OCI-LY7 (cell line): Measurements from ENCODE around the gene P4HA3. TPM values are rescaled to one million over a fixed set of nuclear protein-coding genes. Genes with fewer than 3 reads are reported as not detected.

Source experiments
- BruUV-seq: library from RNA; stranded (reverse); fragments of 400-500 nt; replicated peaks from 2 replicates; lab custom pipeline; 2021; lab: Mats Ljungman, UMichigan
- CTCF ChIA-PET: fragments of 300-600 bp; sonication (Branson Sonifier 250); formaldehyde crosslinking; loops from one replicate; lab custom pipeline; 2022; ENCODE audit warnings: antibody characterized with exemption; ENCODE audit not compliant: unreplicated experiment; lab: Charles Lee
- POLR2A ChIA-PET: fragments of 300-600 bp; sonication (Branson Sonifier 250); formaldehyde crosslinking; loops from one replicate; lab custom pipeline; 2022; ENCODE audit warnings: antibody characterized with exemption; lab: Charles Lee
- DNase-seq: peaks from one replicate; pipeline ENCODE4 v3.0.0-alpha.2; 2015; ENCODE audit warnings: low spot score
- H2AFZ ChIP-seq: fragments of 200-600 bp; sonication (generic), shearing (Covaris generic); 2 replicates; pipeline ENCODE4 v1.6.1; 2014; ENCODE audit warnings: mild to moderate bottlenecking, antibody characterized with exemption, low read length, moderate library complexity
- H3K27ac ChIP-seq: fragments of 200-600 bp; sonication (generic); 2 replicates; pipeline ENCODE4 v1.5.1; 2014; ENCODE audit warnings: mixed run types, low read depth, mild to moderate bottlenecking, moderate library complexity, low read length, inconsistent platforms; ENCODE audit not compliant: poor library complexity, severe bottlenecking
- H3K36me3 ChIP-seq: fragments of 200-600 bp; sonication (generic); 2 replicates; pipeline ENCODE4 v1.6.1; 2014; ENCODE audit warnings: mild to moderate bottlenecking, antibody characterized with exemption, low read length, moderate library complexity, mixed read lengths; ENCODE audit not compliant: insufficient read depth
- H3K4me1 ChIP-seq: fragments of 200-600 bp; sonication (generic); 2 replicates; pipeline ENCODE4 v1.5.1; 2014; ENCODE audit warnings: mild to moderate bottlenecking, low read length; ENCODE audit not compliant: insufficient read depth, poor library complexity, severe bottlenecking
- H3K4me2 ChIP-seq: fragments of 200-600 bp; sonication (generic); 2 replicates; pipeline ENCODE4 v1.6.1; 2014; ENCODE audit warnings: mild to moderate bottlenecking, low read length
- H3K4me3 ChIP-seq: fragments of 200-600 bp; sonication (generic); 2 replicates; pipeline ENCODE4 v1.5.1; 2014; ENCODE audit warnings: mild to moderate bottlenecking, low read depth, low read length; ENCODE audit not compliant: poor library complexity, severe bottlenecking
- H3K79me2 ChIP-seq: fragments of 200-600 bp; sonication (generic); 2 replicates; pipeline ENCODE4 v1.6.1; 2016; ENCODE audit warnings: low read depth, mild to moderate bottlenecking, low read length, moderate library complexity, mixed read lengths; ENCODE audit not compliant: insufficient read depth
- H3K9me2 ChIP-seq: fragments of 200-600 bp; sonication (generic); 2 replicates; pipeline ENCODE4 v1.6.1; 2016; ENCODE audit warnings: mild to moderate bottlenecking, low read length, mixed read lengths; ENCODE audit not compliant: insufficient read depth
- H3K9me3 ChIP-seq: fragments of 200-600 bp; sonication (generic); 2 replicates; pipeline ENCODE4 v1.6.1; 2014; ENCODE audit warnings: mild to moderate bottlenecking, mixed run types, low read length, mixed read lengths
- H4K20me1 ChIP-seq: fragments of 200-600 bp; sonication (generic); 2 replicates; pipeline ENCODE4 v1.6.1; 2014; ENCODE audit warnings: mild to moderate bottlenecking, antibody characterized with exemption, low read length, moderate library complexity, mixed read lengths; ENCODE audit not compliant: insufficient read depth
- CTCF ChIP-seq: fragments of 200-600 bp; sonication (generic); conservative IDR thresholded peaks from 2 replicates; pipeline ENCODE4 v1.5.1; 2014; ENCODE audit warnings: mild to moderate bottlenecking, antibody characterized with exemption, low read length, moderate library complexity, mixed read lengths
- EZH2phosphoT487 ChIP-seq: fragments of 200-600 bp; sonication (generic); IDR thresholded peaks from 2 replicates; pipeline ENCODE4 v1.6.1; 2018; ENCODE audit warnings: low read depth, borderline replicate concordance, mild to moderate bottlenecking, mixed run types, antibody characterized with exemption, low read length, moderate library complexity, mixed read lengths
- intact Hi-C: fragments of 100-400 bp; cut with micrococcal nuclease; formaldehyde crosslinking; loops from one replicate; pipeline ENCODE4 v1.10.0; 2022; ENCODE audit not compliant: unreplicated experiment
- total RNA-seq, 2 experiments: library from RNA; depleted of rRNA in 1 of 2; stranded (reverse); fragments of >200 nt in 1 of 2; shearing (Covaris generic) in 1 of 2; gene quantifications; 2 replicates each; pipeline ENCODE4 v1.2.3, GENCODE V29; 2014 to 2022

The P4HA3 gene
- total RNA-seq, 2 experiments from 2014 or later, result not detected

GRCh38 chr11:74268456-74268855 is 43.0 kb downstream of the P4HA3 start:
- Histone ChIP-seq H3K27ac (no peak overlapping the region), H3K36me3 (no peaks in the 10 kb centered on the region), H3K9me2 (no peaks in the 10 kb centered on the region), H4K20me1 (no peaks in the 10 kb centered on the region), H3K9me3 (no peaks in the 10 kb centered on the region), H3K4me1 (no peaks in the 10 kb centered on the region), H3K79me2 (no peaks in the 10 kb centered on the region), H3K4me2 (no peak overlapping the region), H3K4me3 (no peak overlapping the region), H2AFZ (no peak overlapping the region)
- no peak for DNase-seq
- ChIA-PET POLR2A (no interaction called here), CTCF (no interaction called here)
- TF ChIP-seq CTCF (no peak), EZH2phosphoT487 (no peak)
- intact Hi-C loops, result no loop called here
- no TSS peak for BruUV-seq

DNA sequence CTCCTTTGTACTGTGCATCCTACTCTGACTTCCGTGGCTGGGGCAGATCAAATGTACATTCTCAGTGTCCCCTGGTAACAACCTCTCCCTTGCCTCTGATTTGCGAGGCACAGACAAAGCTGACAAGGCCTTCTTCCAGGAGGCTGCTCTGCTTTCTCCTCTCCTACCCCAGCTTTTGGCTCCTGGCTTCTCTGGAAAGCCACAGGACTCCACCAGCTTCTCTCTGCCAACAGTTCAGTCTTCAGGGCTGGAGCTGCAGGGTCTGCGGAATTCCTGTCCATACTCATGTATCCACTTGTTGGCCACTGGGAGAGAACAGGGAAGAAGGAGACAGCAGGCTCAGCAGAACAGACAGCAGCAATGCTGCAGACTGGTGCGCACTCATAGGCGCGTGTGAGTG is 44.4 kb downstream of the P4HA3 start:
- Histone ChIP-seq H3K4me1 (no peaks in the 10 kb centered on the region), H3K27ac (no peak overlapping the region), H3K9me3 (no peaks in the 10 kb centered on the region), H3K79me2 (no peaks in the 10 kb centered on the region), H2AFZ (no peak overlapping the region), H4K20me1 (no peaks in the 10 kb centered on the region), H3K4me3 (no peak overlapping the region), H3K4me2 (no peak overlapping the region), H3K36me3 (no peaks in the 10 kb centered on the region), H3K9me2 (no peaks in the 10 kb centered on the region)
- ChIA-PET POLR2A (no interaction called here), CTCF (no interaction called here)
- BruUV-seq, result no TSS peak
- TF ChIP-seq CTCF (no peak), EZH2phosphoT487 (no peak)
- no peak for DNase-seq
- intact Hi-C loops, result no loop called here

DNA sequence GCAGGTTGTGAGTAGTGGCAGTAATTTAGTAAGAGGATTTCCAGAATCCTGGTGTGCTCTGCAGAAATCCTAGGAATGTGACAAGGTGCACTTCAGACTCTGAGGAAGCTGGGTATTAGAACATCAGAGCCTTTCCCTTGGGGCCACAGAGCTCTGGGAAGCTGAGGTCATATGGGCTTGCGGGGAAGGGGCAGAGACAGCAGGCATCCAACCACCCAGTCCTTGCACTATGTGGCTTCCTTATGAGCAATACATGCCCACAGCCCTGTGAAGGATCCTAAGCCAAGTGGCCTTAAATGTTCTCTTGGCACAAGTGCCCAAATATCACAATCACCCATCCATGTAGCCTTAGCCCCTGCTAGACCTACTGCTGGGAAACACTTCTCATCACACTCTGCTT is 46.2 kb downstream of the P4HA3 start:
- DNase-seq, result no peak
- Histone ChIP-seq H2AFZ (no peak overlapping the region), H4K20me1 (no peaks in the 10 kb centered on the region), H3K36me3 (no peaks in the 10 kb centered on the region), H3K9me2 (no peaks in the 10 kb centered on the region), H3K9me3 (no peaks in the 10 kb centered on the region; the same call in 1 of the 2 replicates), H3K27ac (no peak overlapping the region), H3K4me2 (no peak overlapping the region), H3K79me2 (no peaks in the 10 kb centered on the region), H3K4me3 (no peak overlapping the region), H3K4me1 (no peaks in the 10 kb centered on the region)
- no peak for TF ChIP-seq EZH2phosphoT487
- TF ChIP-seq CTCF, result no peak
- CTCF ChIA-PET, result no interaction called here
- POLR2A ChIA-PET, result interaction anchor here (0.6 kb wide), 1 partner anchor 13 kb away, joined by 3 read pairs; no protein-coding TSS in a partner anchor
- intact Hi-C loops, result no loop called here
- no TSS peak for BruUV-seq
